GM12878 (cell line): ENCODE measurements around the gene IL33. TPM values are rescaled to one million over a fixed set of nuclear protein-coding genes. Genes with fewer than 3 reads are reported as not detected.

Experiments
- ATAC-seq: fragments of 200-7000 bp; cut with Tn5 transposase; 3 replicates; pipeline ENCODE4 v1.9.1; 2020; ENCODE audit warnings: mild to moderate bottlenecking, moderate library complexity
- BruUV-seq: library from RNA; stranded (reverse); fragments of 400-500 nt; replicated peaks from 2 replicates; lab custom pipeline; 2021; lab: Mats Ljungman, UMichigan
- CTCF ChIA-PET: fragments of 300-600 bp; sonication (Branson Sonifier 250); formaldehyde crosslinking; extraction: SDS; loops from one replicate; lab custom pipeline; 2021; ENCODE audit warnings: inconsistent platforms; lab: Yijun Ruan, JAX
- POLR2A ChIA-PET: fragments of 350-600 bp; formaldehyde crosslinking; extraction: SDS; loops from one replicate; lab custom pipeline; 2021; ENCODE audit warnings: inconsistent platforms; lab: Charles Lee
- RAD21 ChIA-PET: fragments of 300-600 bp; sonication (Branson Sonifier 250); formaldehyde crosslinking; loops from one replicate; lab custom pipeline; 2023; ENCODE audit warnings: antibody characterized with exemption; ENCODE audit not compliant: unreplicated experiment; lab: Charles Lee
- SMC1A ChIA-PET: fragments of 300-600 bp; sonication (Branson Sonifier 250); formaldehyde crosslinking; loops from one replicate; lab custom pipeline; 2023; ENCODE audit not compliant: unreplicated experiment, uncharacterized antibody; lab: Charles Lee
- DNase-seq: peaks from one replicate; pipeline ENCODE4 v3.0.0-alpha.2; 2011; ENCODE audit warnings: low read depth, low spot score
- FAIRE-seq: peaks from 3 replicates; lab custom pipeline; 2011; peaks lifted over from hg19 to GRCh38; lab: Jason Lieb, UNC
- H2AFZ ChIP-seq: 2 replicates; pipeline ENCODE4 v1.6.0; 2011; ENCODE audit warnings: low read depth, low read length, control low read depth; ENCODE audit not compliant: control insufficient read depth
- H3K27ac ChIP-seq: 2 replicates; pipeline ENCODE4 v1.5.1; 2011; ENCODE audit warnings: control low read depth; ENCODE audit not compliant: control insufficient read depth, insufficient read depth
- H3K27me3 ChIP-seq, 2 experiments: replicated peaks in 1 of 2; 2 replicates each; pipeline versions ENCODE4 v1.6.0 to v1.6.1; 2011; ENCODE audit warnings: low read length in 1 of 2; ENCODE audit not compliant: control insufficient read depth in 2 of 2, insufficient read depth in 2 of 2
- H3K36me3 ChIP-seq, 2 experiments: 2 replicates each; pipeline ENCODE4 v1.5.1; 2011; ENCODE audit warnings: low read length in 1 of 2; ENCODE audit not compliant: control insufficient read depth in 2 of 2, insufficient read depth in 2 of 2
- H3K4me1 ChIP-seq: 2 replicates; pipeline ENCODE4 v1.6.1; 2011; ENCODE audit warnings: mild to moderate bottlenecking, low read length, moderate library complexity, mixed read lengths; ENCODE audit not compliant: control insufficient read depth, insufficient read depth
- H3K4me2 ChIP-seq: 2 replicates; pipeline ENCODE4 v1.6.0; 2011; ENCODE audit warnings: control low read depth; ENCODE audit not compliant: control insufficient read depth, insufficient read depth
- H3K4me3 ChIP-seq: fragments of 200-600 bp; sonication (generic); 2 replicates; pipeline ENCODE4 v1.5.1; 2016
- H3K79me2 ChIP-seq: 2 replicates; pipeline ENCODE4 v1.6.0; 2011; ENCODE audit warnings: low read length; ENCODE audit not compliant: control insufficient read depth, insufficient read depth
- H3K9ac ChIP-seq: 2 replicates; pipeline ENCODE4 v1.8.0; 2011; ENCODE audit warnings: low read length, control low read depth, mixed read lengths; ENCODE audit not compliant: control insufficient read depth, insufficient read depth
- H3K9me3 ChIP-seq: replicated peaks from 3 replicates; pipeline ENCODE4 v1.5.1; 2011; ENCODE audit warnings: mild to moderate bottlenecking, low read length; ENCODE audit not compliant: control insufficient read depth, insufficient read depth
- H4K20me1 ChIP-seq: 2 replicates; pipeline ENCODE4 v1.6.0; 2011; ENCODE audit not compliant: control insufficient read depth, insufficient read depth
- BACH1 ChIP-seq: fragments of 450-650 bp; IDR thresholded peaks from 2 replicates; pipeline ENCODE4 v1.6.1; 2017; ENCODE audit warnings: mild to moderate bottlenecking, borderline replicate concordance
- BCL11A ChIP-seq: IDR thresholded peaks from 2 replicates; pipeline ENCODE4 v1.6.1; 2011; ENCODE audit warnings: low read depth, low read length
- CHD1 ChIP-seq: IDR thresholded peaks from 2 replicates; pipeline ENCODE4 v1.6.1; 2012; ENCODE audit warnings: low read depth, low read length, improper control_type of control experiment
- CREB1 ChIP-seq: IDR thresholded peaks from 2 replicates; pipeline ENCODE4 v1.6.1; 2012; ENCODE audit warnings: low read depth, mild to moderate bottlenecking, inconsistent platforms
- EED ChIP-seq: sonication (generic); IDR thresholded peaks from 2 replicates; pipeline ENCODE4 v1.6.1; 2016; ENCODE audit warnings: antibody characterized with exemption, low read depth
- EP300 ChIP-seq, 2 experiments: fragments of 150-350 bp in 1 of 2; IDR thresholded peaks; 2 replicates each; pipeline ENCODE4 v1.6.1; 2011 to 2012; ENCODE audit warnings: low read depth in 2 of 2, low read length in 2 of 2, borderline replicate concordance in 1 of 2, improper control_type of control experiment in 1 of 2, inconsistent platforms in 1 of 2; ENCODE audit not compliant: control insufficient read depth in 1 of 2
- FOXM1 ChIP-seq: IDR thresholded peaks from 2 replicates; pipeline ENCODE4 v1.6.1; 2012; ENCODE audit warnings: low read depth, mild to moderate bottlenecking, inconsistent platforms, low read length, moderate library complexity
- LARP7 ChIP-seq: fragments of 450-650 bp; IDR thresholded peaks from 2 replicates; pipeline ENCODE4 v1.6.1; 2017; ENCODE audit warnings: mild to moderate bottlenecking
- NR2F1 ChIP-seq: fragments of 450-650 bp; conservative IDR thresholded peaks from 2 replicates; pipeline ENCODE4 v1.6.1; 2017; ENCODE audit warnings: mild to moderate bottlenecking
- RUNX3 ChIP-seq: IDR thresholded peaks from 2 replicates; pipeline ENCODE4 v1.6.1; 2012; ENCODE audit warnings: low read length, inconsistent platforms
- SMAD1 ChIP-seq: fragments of 450-650 bp; IDR thresholded peaks from 2 replicates; pipeline ENCODE4 v1.6.1; 2018; ENCODE audit warnings: mild to moderate bottlenecking, low read depth; ENCODE audit not compliant: partially characterized antibody
- ZSCAN29 ChIP-seq: fragments of 450-650 bp; IDR thresholded peaks from 2 replicates; pipeline ENCODE4 v1.6.1; 2017; ENCODE audit warnings: mild to moderate bottlenecking, moderate library complexity
- WGBS: methylation state at CpG from one replicate; pipeline ENCODE4 v1.1.6; 2016; ENCODE audit warnings: low lambda C conversion rate; ENCODE audit not compliant: insufficient replicate concordance, insufficient coverage; ENCODE audit errors: missing lambda C conversion rate; 5-methylcytosine and 5-hydroxymethylcytosine counted together
- in situ Hi-C: fragments of 300-500 bp; cut with MboI; formaldehyde crosslinking; loops from 9 replicates; pipeline ENCODE4 v1.14.3; 2018; ENCODE audit warnings: mixed read lengths
- intact Hi-C: fragments of 100-400 bp; cut with micrococcal nuclease; formaldehyde crosslinking; loops from one replicate; pipeline ENCODE4 v1.14.2; 2022; ENCODE audit not compliant: unreplicated experiment
- polyA plus RNA-seq, 11 experiments: library from polyadenylated mRNA; depleted of rRNA in 4 of 11; unstranded in 6 of 11; stranded (reverse) in 5 of 11; fragments of >200 nt; fragmentation: Nextera tagmentation in 4 of 11; fragmentation: Illumina TruSeq in 1 of 11; extraction: Ambion mirVana in 4 of 11; extraction: Trizol in 1 of 11; gene quantifications; 1 replicate in 1 of 11; 2 replicates in 10 of 11; pipeline versions ENCODE4 v1.2.1 to v1.2.3, GENCODE V29; 2011 to 2016; ENCODE audit warnings: inconsistent platforms in 2 of 11, missing spikeins in 2 of 11, low read depth in 1 of 11
- total RNA-seq, 4 experiments: library from RNA; depleted of rRNA in 3 of 4; stranded (reverse); fragments of >200 nt in 3 of 4; fragmentation: Illumina TruSeq in 1 of 4; extraction: Trizol in 1 of 4; gene quantifications; 2 replicates each; pipeline versions ENCODE4 v1.2.1 to v1.2.3, GENCODE V29; 2013 to 2021
- TF ChIP-seq, protein P1 (sequence below): IDR thresholded peaks from 2 replicates; pipeline ENCODE4 v1.6.1; 2012; ENCODE audit warnings: low read length, inconsistent platforms
- TF ChIP-seq, protein P2 (sequence below): fragments of 450-650 bp; IDR thresholded peaks from 2 replicates; pipeline ENCODE4 v1.6.1; 2017; ENCODE audit warnings: mild to moderate bottlenecking, moderate library complexity
- TF ChIP-seq, protein P3 (sequence below): fragments of 150-350 bp; IDR thresholded peaks from 2 replicates; pipeline ENCODE4 v1.6.1; 2016; ENCODE audit warnings: low read depth, low read length
- TF ChIP-seq, protein P4 (sequence below): IDR thresholded peaks from 2 replicates; pipeline ENCODE4 v1.6.1; 2012; ENCODE audit warnings: low read depth, low read length, improper control_type of control experiment

The IL33 gene
- total and polyA plus RNA-seq, 10 of the 15 experiments (the other 5 are each of a cell fraction or from before 2014, with no cell fraction given) = not detected

DNA sequence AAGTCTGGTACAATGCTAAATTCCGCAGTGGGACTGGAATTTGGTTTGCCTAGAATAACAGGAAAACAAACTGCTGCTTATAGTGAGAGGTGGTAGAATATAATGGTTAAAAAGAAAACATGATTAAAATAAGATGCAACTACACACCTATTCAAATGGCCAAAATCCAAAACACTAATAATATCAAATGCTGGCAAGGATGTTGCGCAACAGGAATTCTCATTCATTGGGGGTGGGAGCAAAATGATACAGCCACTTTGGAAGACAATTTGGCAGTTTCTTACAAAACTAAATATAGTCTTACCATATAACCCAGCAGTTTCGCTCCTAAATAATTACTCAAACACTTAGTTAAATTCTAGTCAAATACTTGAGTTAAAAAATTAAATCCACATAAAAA lies 61.8 kb downstream of the IL33 start:
- BruUV-seq = no TSS peak
- SMC1A ChIA-PET = interaction anchor here (1.1 kb wide), 1 partner anchor 22 kb away, joined by 3 read pairs; no protein-coding TSS in a partner anchor
- no peak overlapping the region for H3K9ac ChIP-seq
- FAIRE-seq (no peak), DNase-seq (no peak), ATAC-seq (no peak)
- H3K4me2 ChIP-seq = no peak overlapping the region
- no peaks in the 10 kb centered on the region for H3K79me2 ChIP-seq
- no peaks in the 10 kb centered on the region for H3K36me3 ChIP-seq
- intact Hi-C loops = no loop called here
- H2AFZ ChIP-seq = no peak overlapping the region
- in situ Hi-C loops = no loop called here
- no peaks in the 10 kb centered on the region for H3K9me3 ChIP-seq
- H4K20me1 ChIP-seq = no peaks in the 10 kb centered on the region
- H3K4me1 ChIP-seq = no peaks in the 10 kb centered on the region
- CTCF ChIA-PET = no interaction called here
- H3K27me3 ChIP-seq = no peaks in the 10 kb centered on the region
- RAD21 ChIA-PET = no interaction called here
- WGBS = 78% methylated on average over 3 of the region's 3 CpGs
- POLR2A ChIA-PET = interaction anchor here (0.5 kb wide), 1 partner anchor 528 kb away, joined by 7 read pairs; no protein-coding TSS in a partner anchor
- no peak overlapping the region for H3K27ac ChIP-seq
- H3K4me3 ChIP-seq = no peak overlapping the region
- no peak for TF ChIP-seq LARP7
- no peak for TF ChIP-seq FOXM1
- TF ChIP-seq NR2F1 = no peak
- TF ChIP-seq, protein P1, sequence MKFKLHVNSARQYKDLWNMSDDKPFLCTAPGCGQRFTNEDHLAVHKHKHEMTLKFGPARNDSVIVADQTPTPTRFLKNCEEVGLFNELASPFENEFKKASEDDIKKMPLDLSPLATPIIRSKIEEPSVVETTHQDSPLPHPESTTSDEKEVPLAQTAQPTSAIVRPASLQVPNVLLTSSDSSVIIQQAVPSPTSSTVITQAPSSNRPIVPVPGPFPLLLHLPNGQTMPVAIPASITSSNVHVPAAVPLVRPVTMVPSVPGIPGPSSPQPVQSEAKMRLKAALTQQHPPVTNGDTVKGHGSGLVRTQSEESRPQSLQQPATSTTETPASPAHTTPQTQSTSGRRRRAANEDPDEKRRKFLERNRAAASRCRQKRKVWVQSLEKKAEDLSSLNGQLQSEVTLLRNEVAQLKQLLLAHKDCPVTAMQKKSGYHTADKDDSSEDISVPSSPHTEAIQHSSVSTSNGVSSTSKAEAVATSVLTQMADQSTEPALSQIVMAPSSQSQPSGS = no peak
- TF ChIP-seq, protein P2, sequence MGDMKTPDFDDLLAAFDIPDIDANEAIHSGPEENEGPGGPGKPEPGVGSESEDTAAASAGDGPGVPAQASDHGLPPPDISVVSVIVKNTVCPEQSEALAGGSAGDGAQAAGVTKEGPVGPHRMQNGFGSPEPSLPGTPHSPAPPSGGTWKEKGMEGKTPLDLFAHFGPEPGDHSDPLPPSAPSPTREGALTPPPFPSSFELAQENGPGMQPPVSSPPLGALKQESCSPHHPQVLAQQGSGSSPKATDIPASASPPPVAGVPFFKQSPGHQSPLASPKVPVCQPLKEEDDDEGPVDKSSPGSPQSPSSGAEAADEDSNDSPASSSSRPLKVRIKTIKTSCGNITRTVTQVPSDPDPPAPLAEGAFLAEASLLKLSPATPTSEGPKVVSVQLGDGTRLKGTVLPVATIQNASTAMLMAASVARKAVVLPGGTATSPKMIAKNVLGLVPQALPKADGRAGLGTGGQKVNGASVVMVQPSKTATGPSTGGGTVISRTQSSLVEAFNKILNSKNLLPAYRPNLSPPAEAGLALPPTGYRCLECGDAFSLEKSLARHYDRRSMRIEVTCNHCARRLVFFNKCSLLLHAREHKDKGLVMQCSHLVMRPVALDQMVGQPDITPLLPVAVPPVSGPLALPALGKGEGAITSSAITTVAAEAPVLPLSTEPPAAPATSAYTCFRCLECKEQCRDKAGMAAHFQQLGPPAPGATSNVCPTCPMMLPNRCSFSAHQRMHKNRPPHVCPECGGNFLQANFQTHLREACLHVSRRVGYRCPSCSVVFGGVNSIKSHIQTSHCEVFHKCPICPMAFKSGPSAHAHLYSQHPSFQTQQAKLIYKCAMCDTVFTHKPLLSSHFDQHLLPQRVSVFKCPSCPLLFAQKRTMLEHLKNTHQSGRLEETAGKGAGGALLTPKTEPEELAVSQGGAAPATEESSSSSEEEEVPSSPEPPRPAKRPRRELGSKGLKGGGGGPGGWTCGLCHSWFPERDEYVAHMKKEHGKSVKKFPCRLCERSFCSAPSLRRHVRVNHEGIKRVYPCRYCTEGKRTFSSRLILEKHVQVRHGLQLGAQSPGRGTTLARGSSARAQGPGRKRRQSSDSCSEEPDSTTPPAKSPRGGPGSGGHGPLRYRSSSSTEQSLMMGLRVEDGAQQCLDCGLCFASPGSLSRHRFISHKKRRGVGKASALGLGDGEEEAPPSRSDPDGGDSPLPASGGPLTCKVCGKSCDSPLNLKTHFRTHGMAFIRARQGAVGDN = no peak
- TF ChIP-seq SMAD1 = no peak
- TF ChIP-seq EED = no peak
- no peak for TF ChIP-seq RUNX3
- TF ChIP-seq EP300 (IDR thresholded peaks at IDR 0.05; ENCODE audit: borderline replicate concordance in 1 of 2, control insufficient read depth in 1 of 2, low read depth in 2 of 2, low read length in 2 of 2) = no peak
- TF ChIP-seq BACH1 = no peak
- no peak for TF ChIP-seq BCL11A
- TF ChIP-seq CHD1 = no peak
- TF ChIP-seq ZSCAN29 = no peak
- TF ChIP-seq, protein P3, sequence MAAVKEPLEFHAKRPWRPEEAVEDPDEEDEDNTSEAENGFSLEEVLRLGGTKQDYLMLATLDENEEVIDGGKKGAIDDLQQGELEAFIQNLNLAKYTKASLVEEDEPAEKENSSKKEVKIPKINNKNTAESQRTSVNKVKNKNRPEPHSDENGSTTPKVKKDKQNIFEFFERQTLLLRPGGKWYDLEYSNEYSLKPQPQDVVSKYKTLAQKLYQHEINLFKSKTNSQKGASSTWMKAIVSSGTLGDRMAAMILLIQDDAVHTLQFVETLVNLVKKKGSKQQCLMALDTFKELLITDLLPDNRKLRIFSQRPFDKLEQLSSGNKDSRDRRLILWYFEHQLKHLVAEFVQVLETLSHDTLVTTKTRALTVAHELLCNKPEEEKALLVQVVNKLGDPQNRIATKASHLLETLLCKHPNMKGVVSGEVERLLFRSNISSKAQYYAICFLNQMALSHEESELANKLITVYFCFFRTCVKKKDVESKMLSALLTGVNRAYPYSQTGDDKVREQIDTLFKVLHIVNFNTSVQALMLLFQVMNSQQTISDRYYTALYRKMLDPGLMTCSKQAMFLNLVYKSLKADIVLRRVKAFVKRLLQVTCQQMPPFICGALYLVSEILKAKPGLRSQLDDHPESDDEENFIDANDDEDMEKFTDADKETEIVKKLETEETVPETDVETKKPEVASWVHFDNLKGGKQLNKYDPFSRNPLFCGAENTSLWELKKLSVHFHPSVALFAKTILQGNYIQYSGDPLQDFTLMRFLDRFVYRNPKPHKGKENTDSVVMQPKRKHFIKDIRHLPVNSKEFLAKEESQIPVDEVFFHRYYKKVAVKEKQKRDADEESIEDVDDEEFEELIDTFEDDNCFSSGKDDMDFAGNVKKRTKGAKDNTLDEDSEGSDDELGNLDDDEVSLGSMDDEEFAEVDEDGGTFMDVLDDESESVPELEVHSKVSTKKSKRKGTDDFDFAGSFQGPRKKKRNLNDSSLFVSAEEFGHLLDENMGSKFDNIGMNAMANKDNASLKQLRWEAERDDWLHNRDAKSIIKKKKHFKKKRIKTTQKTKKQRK = no peak
- TF ChIP-seq, protein P4, sequence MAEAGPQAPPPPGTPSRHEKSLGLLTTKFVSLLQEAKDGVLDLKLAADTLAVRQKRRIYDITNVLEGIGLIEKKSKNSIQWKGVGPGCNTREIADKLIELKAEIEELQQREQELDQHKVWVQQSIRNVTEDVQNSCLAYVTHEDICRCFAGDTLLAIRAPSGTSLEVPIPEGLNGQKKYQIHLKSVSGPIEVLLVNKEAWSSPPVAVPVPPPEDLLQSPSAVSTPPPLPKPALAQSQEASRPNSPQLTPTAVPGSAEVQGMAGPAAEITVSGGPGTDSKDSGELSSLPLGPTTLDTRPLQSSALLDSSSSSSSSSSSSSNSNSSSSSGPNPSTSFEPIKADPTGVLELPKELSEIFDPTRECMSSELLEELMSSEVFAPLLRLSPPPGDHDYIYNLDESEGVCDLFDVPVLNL = no peak
- TF ChIP-seq CREB1 = no peak
